PFSK-1 (cell line): ENCODE measurements around the gene GC.

Source experiments
- FOXP2 ChIP-seq: optimal IDR thresholded peaks from 2 replicates; pipeline ENCODE3; 2011; ENCODE audit warnings: borderline replicate concordance, control low read depth, inconsistent platforms; ENCODE audit not compliant: insufficient read depth; ENCODE audit errors: extremely low read length, extremely low read depth
- POLR2AphosphoS5 ChIP-seq: IDR thresholded peaks from 2 replicates; pipeline ENCODE4 v1.6.1; 2012; ENCODE audit warnings: low read depth, mild to moderate bottlenecking, control low read depth, low read length, moderate library complexity
- REST ChIP-seq, 2 experiments: IDR thresholded peaks; 2 replicates each; pipeline versions ENCODE4 v1.6.1 to v1.8.0; 2011 to 2012; ENCODE audit warnings: low read depth in 2 of 2, low read length in 2 of 2, control low read depth in 1 of 2, inconsistent platforms in 1 of 2, mild to moderate bottlenecking in 1 of 2, moderate library complexity in 1 of 2; ENCODE audit not compliant: insufficient read depth in 1 of 2
- SIN3A ChIP-seq: IDR thresholded peaks from 2 replicates; pipeline ENCODE4 v1.6.1; 2012; ENCODE audit warnings: mild to moderate bottlenecking, low read length, moderate library complexity, borderline replicate concordance; ENCODE audit not compliant: insufficient read depth
- TAF1 ChIP-seq: IDR thresholded peaks from 2 replicates; pipeline ENCODE4 v1.6.1; 2012; ENCODE audit warnings: low read length, control low read depth, borderline replicate concordance; ENCODE audit not compliant: insufficient read depth

The GC gene

DNA sequence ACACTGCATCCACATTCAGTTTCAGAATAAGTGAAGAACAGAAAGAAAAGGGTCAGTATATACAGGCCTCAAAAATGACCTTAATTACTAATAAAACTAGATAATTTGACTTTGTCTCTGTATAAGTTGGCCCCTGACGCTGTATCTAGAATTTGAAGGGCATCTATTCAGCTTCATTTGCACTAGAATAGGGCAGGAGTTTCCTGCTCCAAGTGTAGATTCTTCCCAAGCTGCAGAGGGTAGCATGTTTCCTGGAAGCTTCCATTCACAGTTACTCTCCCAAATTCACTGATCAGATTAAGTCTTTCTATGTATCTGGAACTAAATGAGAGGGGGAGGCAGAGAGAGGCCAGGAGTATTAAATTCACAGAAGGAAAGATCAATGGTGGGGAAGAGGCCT, 90.9 kb downstream of the GC start:
- TF ChIP-seq SIN3A: no peak
- TF ChIP-seq TAF1: no peak
- no peak for TF ChIP-seq FOXP2
- TF ChIP-seq REST (IDR thresholded peaks at IDR 0.05; ENCODE audit: insufficient read depth in 1 of 2, low read depth in 2 of 2, low read length in 2 of 2): no peak
- TF ChIP-seq POLR2AphosphoS5: no peak

DNA sequence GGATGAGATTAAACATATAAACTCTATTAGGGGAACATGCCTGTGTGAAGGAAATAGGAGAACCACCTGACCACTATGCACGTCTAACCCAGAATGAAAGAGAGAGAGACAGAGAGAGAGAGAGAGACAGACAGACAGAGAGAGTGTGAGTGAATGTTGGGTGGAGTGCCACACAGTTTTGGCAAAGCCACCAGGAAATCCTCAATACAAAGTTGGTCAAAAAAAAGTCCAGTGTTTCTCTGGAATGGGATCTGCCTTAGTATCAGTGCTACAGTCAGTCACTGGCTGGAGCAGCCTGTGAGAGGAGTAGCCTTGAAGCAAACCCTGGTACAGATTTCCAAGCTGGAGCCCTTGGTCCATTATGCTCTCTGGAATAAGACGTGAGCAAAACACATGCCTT, 91.7 kb downstream of the GC start:
- TF ChIP-seq REST (IDR thresholded peaks at IDR 0.05; ENCODE audit: insufficient read depth in 1 of 2, low read depth in 2 of 2, low read length in 2 of 2) (no peak), POLR2AphosphoS5 (no peak), SIN3A (no peak)
